HepG2 (cell line): ENCODE data around the gene SPRED2. TPM values are rescaled to one million over a fixed set of nuclear protein-coding genes. Genes with fewer than 3 reads are reported as not detected.

Experiments used
- ATAC-seq: fragments of 200-7000 bp; cut with Tn5 transposase; 3 replicates; pipeline ENCODE4 v1.9.1; 2020; ENCODE audit warnings: mild to moderate bottlenecking, moderate library complexity
- BruUV-seq: library from RNA; stranded (reverse); fragments of 400-500 nt; replicated peaks from 2 replicates; lab custom pipeline; 2021; lab: Mats Ljungman, UMichigan
- CTCF ChIA-PET: fragments of 300-600 bp; formaldehyde crosslinking; extraction: SDS; loops from one replicate; lab custom pipeline; 2021; ENCODE audit warnings: low total read pairs, inconsistent platforms, low intra/inter-chr PET ratio; lab: Yijun Ruan, JAX
- POLR2A ChIA-PET: fragments of 350-600 bp; sonication (Branson Sonifier 250); formaldehyde crosslinking; loops from one replicate; lab custom pipeline; 2020; ENCODE audit warnings: antibody characterized with exemption, inconsistent platforms; lab: Yijun Ruan, JAX
- DNase-seq: peaks from one replicate; pipeline ENCODE4 v3.0.0-alpha.2; 2015; ENCODE audit warnings: low spot score
- FAIRE-seq: peaks from 3 replicates; lab custom pipeline; 2011; peaks lifted over from hg19 to GRCh38; lab: Jason Lieb, UNC
- H2AFZ ChIP-seq: one replicate; pipeline ENCODE4 v1.6.1; 2011; ENCODE audit warnings: low read length, inconsistent platforms
- H3K27ac ChIP-seq: fragments of 300-600 bp; 3 replicates; pipeline ENCODE4 v1.8.0; 2011; ENCODE audit warnings: mixed run types, mild to moderate bottlenecking, mixed read lengths, low read length, inconsistent platforms; ENCODE audit not compliant: insufficient read depth; ENCODE audit errors: extremely low read length
- H3K27me3 ChIP-seq, 2 experiments: fragments of 200-600 bp in 1 of 2; 2 replicates in 1 of 2; 3 replicates in 1 of 2; pipeline versions ENCODE4 v1.6.0 to v1.8.0; 2011; ENCODE audit warnings: low read length in 2 of 2, mild to moderate bottlenecking in 2 of 2, moderate library complexity in 2 of 2, inconsistent platforms in 1 of 2; ENCODE audit not compliant: insufficient read depth in 2 of 2, control insufficient read depth in 1 of 2
- H3K36me3 ChIP-seq, 2 experiments: fragments of 200-600 bp in 1 of 2; replicated peaks in 1 of 2; 2 replicates in 1 of 2; 3 replicates in 1 of 2; pipeline versions ENCODE4 v1.5.1 to v1.8.0; 2011; ENCODE audit warnings: low read length in 2 of 2, inconsistent platforms in 1 of 2; ENCODE audit not compliant: insufficient read depth in 2 of 2, control insufficient read depth in 1 of 2
- H3K4me1 ChIP-seq: 2 replicates; pipeline ENCODE4 v1.5.1; 2012; ENCODE audit warnings: low read length, inconsistent platforms; ENCODE audit not compliant: insufficient read depth
- H3K4me2 ChIP-seq: 2 replicates; pipeline ENCODE4 v1.6.0; 2011; ENCODE audit warnings: low read depth, low read length, inconsistent platforms
- H3K4me3 ChIP-seq, 3 experiments: fragments of 200-600 bp in 1 of 3; sonication (generic), shearing (Covaris generic) in 1 of 3; replicated peaks in 1 of 3; 2 replicates each; pipeline ENCODE4 v1.5.1; 2011 to 2016; ENCODE audit warnings: low read length in 3 of 3, inconsistent platforms in 2 of 3, low read depth in 2 of 3, mild to moderate bottlenecking in 2 of 3, control low read depth in 1 of 3, mixed read lengths in 1 of 3; ENCODE audit not compliant: insufficient read depth in 1 of 3
- H3K79me2 ChIP-seq: one replicate; pipeline ENCODE4 v1.6.1; 2011; ENCODE audit warnings: low read length, inconsistent platforms; ENCODE audit not compliant: insufficient read depth
- H3K9ac ChIP-seq: 2 replicates; pipeline ENCODE4 v1.6.0; 2011; ENCODE audit warnings: mild to moderate bottlenecking, low read depth, low read length, inconsistent platforms; ENCODE audit not compliant: insufficient read depth
- H3K9me3 ChIP-seq: 2 replicates; pipeline ENCODE4 v1.5.1; 2012; ENCODE audit warnings: mild to moderate bottlenecking, low read length
- H4K20me1 ChIP-seq: 2 replicates; pipeline ENCODE4 v1.6.0; 2011; ENCODE audit warnings: inconsistent platforms, mild to moderate bottlenecking, low read length, moderate library complexity; ENCODE audit not compliant: insufficient read depth
- BCL6 ChIP-seq: IDR thresholded peaks from 2 replicates; pipeline ENCODE4 v1.6.1; 2016; ENCODE audit warnings: missing genetic modification reagents, missing compliant biosample characterization
- CENPT ChIP-seq: sonication (generic); formaldehyde crosslinking; IDR thresholded peaks from 2 replicates; pipeline ENCODE4 v1.8.0; 2022; ENCODE audit warnings: low read depth, mild to moderate bottlenecking, moderate library complexity, missing genetic modification reagents
- DMAP1 ChIP-seq: IDR thresholded peaks from 2 replicates; pipeline ENCODE4 v1.6.1; 2016
- ESRRA ChIP-seq: sonication (generic); formaldehyde crosslinking; IDR thresholded peaks from 2 replicates; pipeline ENCODE4 v1.5.1; 2020; ENCODE audit warnings: mild to moderate bottlenecking, low read depth, missing genetic modification reagents
- FOXO1 ChIP-seq: sonication (generic); formaldehyde crosslinking; IDR thresholded peaks from 2 replicates; pipeline ENCODE4 v1.4.0; 2020; ENCODE audit warnings: missing genetic modification reagents
- GATAD2A ChIP-seq: IDR thresholded peaks from 2 replicates; pipeline ENCODE4 v1.6.1; 2016
- MXD4 ChIP-seq: IDR thresholded peaks from 2 replicates; pipeline ENCODE4 v1.6.1; 2016; ENCODE audit warnings: mild to moderate bottlenecking, missing biosample characterization, missing genetic modification reagents
- NR3C1 ChIP-seq: sonication (generic); formaldehyde crosslinking; IDR thresholded peaks from 2 replicates; pipeline ENCODE4 v1.4.0; 2020; ENCODE audit warnings: missing genetic modification reagents
- PAXIP1 ChIP-seq: sonication (generic); formaldehyde crosslinking; conservative IDR thresholded peaks from 2 replicates; pipeline ENCODE4 v1.4.0; 2020; ENCODE audit warnings: mild to moderate bottlenecking, missing genetic modification reagents, moderate library complexity
- RBM22 ChIP-seq: fragments of 200-400 bp; formaldehyde crosslinking; optimal IDR thresholded peaks from 2 replicates; pipeline ENCODE3; 2017; ENCODE audit warnings: mild to moderate bottlenecking, low read length, moderate library complexity
- SRY ChIP-seq: sonication (generic); formaldehyde crosslinking; IDR thresholded peaks from 2 replicates; pipeline ENCODE4 v1.8.0; 2022; ENCODE audit warnings: mild to moderate bottlenecking, missing genetic modification reagents
- ZBTB44 ChIP-seq: sonication (generic); formaldehyde crosslinking; IDR thresholded peaks from 2 replicates; pipeline ENCODE4 v1.4.0; 2020; ENCODE audit warnings: missing genetic modification reagents
- ZNF160 ChIP-seq: sonication (generic); formaldehyde crosslinking; IDR thresholded peaks from 2 replicates; pipeline ENCODE4 v1.8.0; 2022; ENCODE audit warnings: mild to moderate bottlenecking, inconsistent platforms, missing genetic modification reagents
- ZNF317 ChIP-seq: sonication (generic); formaldehyde crosslinking; IDR thresholded peaks from 2 replicates; pipeline ENCODE4 v1.5.0; 2020; ENCODE audit warnings: mild to moderate bottlenecking, missing genetic modification reagents
- ZNF687 ChIP-seq: sonication (generic); formaldehyde crosslinking; IDR thresholded peaks from 2 replicates; pipeline ENCODE4 v1.5.1; 2020; ENCODE audit warnings: mild to moderate bottlenecking, missing genetic modification reagents, moderate library complexity
- WGBS: methylation state at CpG from one replicate; pipeline ENCODE4 v1.1.6; 2017; ENCODE audit warnings: low lambda C conversion rate; 5-methylcytosine and 5-hydroxymethylcytosine counted together
- in situ Hi-C: cut with HindIII; loops from 2 replicates; pipeline ENCODE4 v1.10.0; 2017; ENCODE audit warnings: low pct_unique_long_range_greater_than_20kb; ENCODE audit not compliant: extremely low pct_ligation_motif_present
- intact Hi-C: fragments of 100-400 bp; cut with micrococcal nuclease; formaldehyde crosslinking; loops from one replicate; pipeline ENCODE4 v1.10.0; 2022; ENCODE audit not compliant: unreplicated experiment
- polyA plus RNA-seq, 8 experiments: library from polyadenylated mRNA; depleted of rRNA in 3 of 8; stranded (reverse) in 7 of 8; unstranded in 1 of 8; fragments of >200 nt; fragmentation: Illumina TruSeq in 4 of 8; extraction: Trizol in 4 of 8; gene quantifications; 2 replicates each; pipeline versions ENCODE4 v1.2.1 to v1.2.3, GENCODE V29; 2011 to 2016; ENCODE audit warnings: low read depth in 4 of 8, missing spikeins in 1 of 8, mixed read lengths in 1 of 8; ENCODE audit not compliant: insufficient read depth in 1 of 8
- total RNA-seq, 5 experiments: library from RNA; depleted of rRNA; stranded (reverse); fragments of >200 nt; fragmentation: Illumina TruSeq; extraction: Trizol; gene quantifications; 2 replicates each; pipeline ENCODE4 v1.2.3, GENCODE V29; 2016; ENCODE audit warnings: low read depth in 1 of 5

SPRED2 gene
- total and polyA plus RNA-seq, 2 of the 13 experiments (the other 11 are each of a cell fraction or from before 2014, with no cell fraction given), result 13.0 to 37.0 TPM

GRCh38 chr2:65381607-65382051 is 50.8 kb downstream of the SPRED2 start:
- H3K4me3 ChIP-seq, result no peak overlapping the region
- no TSS peak for BruUV-seq
- POLR2A ChIA-PET, result interaction anchor here (2.5 to 3.6 kb wide), 3 partner anchors 8 to 54 kb away, joined by 13 to 26 read pairs (median 14); no protein-coding TSS in a partner anchor
- TF ChIP-seq MXD4 (CRISPR knock-in tag), result no peak
- 0 out of 2 replicates have a peak, but pooled peaks have one; percentile 23 for TF ChIP-seq FOXO1
- peak; percentile 47 for TF ChIP-seq ZNF687
- 0 out of 2 replicates have a peak, but pooled peaks have one; percentile 16 for TF ChIP-seq BCL6 (CRISPR knock-in tag)
- TF ChIP-seq DMAP1 (CRISPR knock-in tag), result no peak
- peak; percentile 37 for TF ChIP-seq RBM22
- peak; percentile 47; the same call in 1 of the 2 replicates for TF ChIP-seq GATAD2A
- no peak for TF ChIP-seq CENPT (CRISPR knock-in tag)
- no peak for TF ChIP-seq ZBTB44 (CRISPR knock-in tag)
- no peak for TF ChIP-seq ESRRA
- no peak for TF ChIP-seq SRY (CRISPR knock-in tag)
- no peak for TF ChIP-seq ZNF160 (CRISPR knock-in tag)
- no peak for TF ChIP-seq NR3C1 (CRISPR knock-in tag)
- TF ChIP-seq ZNF317 (CRISPR knock-in tag), result no peak
- TF ChIP-seq PAXIP1 (CRISPR knock-in tag), result no peak

More at GRCh38 chr2:65381607-65382051, 50.8 kb downstream of the SPRED2 start:
- peaks cover 92% of the 10 kb centered on the region for H3K79me2 ChIP-seq
- no peak overlapping the region for H3K9ac ChIP-seq
- DNase-seq (no peak), FAIRE-seq (no peak), ATAC-seq (no peak)
- in situ Hi-C loops (loop anchor here (5.0 kb wide), 1 partner anchor 51 kb away; the partner anchor contains the start of gene SPRED2), intact Hi-C loops (loop anchor here (1.0 to 2.0 kb wide), 4 partner anchors 8 to 172 kb away; partner anchors contain the start of gene SPRED2)
- WGBS, result 72% methylated on average over 5 of the region's 5 CpGs
- peaks cover 56% of the 10 kb centered on the region; the same call in 1 of the 2 replicates for H4K20me1 ChIP-seq
- H3K4me1 ChIP-seq, result peaks cover 97% of the 10 kb centered on the region
- H2AFZ ChIP-seq, result no peak overlapping the region
- H3K27me3 ChIP-seq, result no peaks in the 10 kb centered on the region
- H3K9me3 ChIP-seq, result no peaks in the 10 kb centered on the region
- H3K4me2 ChIP-seq, result no peak overlapping the region
- peak overlapping the region; percentile 4 for H3K27ac ChIP-seq
- CTCF ChIA-PET, result no interaction called here
- peaks cover 4 to 26% of the 10 kb centered on the region in 2 experiments for H3K36me3 ChIP-seq
